Uterus (tissue), 4 donors: Measurements from ENCODE around the gene PRKAA2. TPM values are rescaled to one million over a fixed set of nuclear protein-coding genes. Genes with fewer than 3 reads are reported as not detected.

Experiments used
- DNase-seq, 2 donors: peaks; one replicate each; pipeline ENCODE4 v3.0.0-alpha.2; 2019 to 2020
- H3K27ac ChIP-seq, 2 donors: fragments of 200-600 bp; sonication (generic); 1 replicate in 1 of 2; 2 replicates in 1 of 2; pipeline ENCODE4 v1.5.1; 2016 to 2018
- H3K27me3 ChIP-seq, 2 donors: fragments of 200-600 bp; sonication (generic); one replicate each; pipeline ENCODE4 v1.5.1; 2018 to 2019; ENCODE audit warnings: control low read depth in 1 of 2
- H3K36me3 ChIP-seq, 2 donors: fragments of 200-600 bp; sonication (generic); one replicate each; pipeline ENCODE4 v1.5.1; 2019; ENCODE audit warnings: control low read depth in 1 of 2
- H3K4me1 ChIP-seq, 2 donors: fragments of 200-600 bp; sonication (generic); one replicate each; pipeline ENCODE4 v1.5.1; 2018 to 2019; ENCODE audit warnings: control low read depth in 1 of 2
- H3K4me3 ChIP-seq, 2 donors: fragments of 200-600 bp; sonication (generic); 1 replicate in 1 of 2; 2 replicates in 1 of 2; pipeline ENCODE4 v1.5.1; 2018 to 2019; ENCODE audit warnings: mild to moderate bottlenecking in 1 of 2
- H3K9me3 ChIP-seq, 2 donors: fragments of 200-600 bp; sonication (generic); one replicate each; pipeline ENCODE4 v1.5.1; 2019; ENCODE audit warnings: control low read depth in 1 of 2
- CTCF ChIP-seq, 4 experiments: fragments of 200-600 bp in 2 of 4; fragments of 450-650 bp in 2 of 4; sonication (generic) in 2 of 4; IDR thresholded peaks; one replicate each; pipeline ENCODE4 v1.5.1; 2016 to 2019; ENCODE audit warnings: antibody characterized with exemption in 4 of 4, mild to moderate bottlenecking in 2 of 4, moderate library complexity in 1 of 4
- POLR2A ChIP-seq, 2 donors: fragments of 450-650 bp; IDR thresholded peaks; one replicate each; pipeline ENCODE4 v1.6.1; 2016; ENCODE audit warnings: antibody characterized with exemption in 2 of 2, mild to moderate bottlenecking in 1 of 2, moderate library complexity in 1 of 2
- intact Hi-C: fragments of 100-400 bp; cut with DNase I; formaldehyde crosslinking; loops from one replicate; pipeline ENCODE4 v1.15.1; 2023; ENCODE audit warnings: low total_unique reads
- total RNA-seq, 4 donors: library from RNA; depleted of rRNA in 3 of 4; stranded (reverse); fragments of >200 nt in 3 of 4; gene quantifications; one replicate each; pipeline versions ENCODE4 v1.1.0 to v1.2.4, GENCODE V29; 2014 to 2023
- donor health status: DM: yes; HTN: yes; CAD: no.

Gene PRKAA2
- total RNA-seq, 4 donors from 2014 or later, result 2.8 to 10.0 (median 7.4) TPM

GRCh38 chr1:56645677-56646305 is 677 bp downstream of the PRKAA2 start:
- Histone ChIP-seq H3K27ac (peak overlapping the region; percentile 50 to 71), H3K4me1 (no peaks in the 10 kb centered on the region), H3K27me3 (no peaks in the 10 kb centered on the region), H3K9me3 (no peaks in the 10 kb centered on the region), H3K36me3 (no peaks in the 10 kb centered on the region), H3K4me3 (peak overlapping the region; percentile 44 to 68)
- no peak for DNase-seq
- intact Hi-C loops, result no loop called here
- TF ChIP-seq CTCF (IDR thresholded peaks at IDR 0.05), result no peak
- no peak for TF ChIP-seq POLR2A (IDR thresholded peaks at IDR 0.05)

GRCh38 chr1:56646611-56647010 is 1.5 kb downstream of the PRKAA2 start:
- Histone ChIP-seq H3K4me1 (no peaks in the 10 kb centered on the region), H3K27ac (no peak overlapping the region), H3K9me3 (no peaks in the 10 kb centered on the region), H3K27me3 (no peaks in the 10 kb centered on the region), H3K36me3 (no peaks in the 10 kb centered on the region), H3K4me3 (no peak overlapping the region)
- TF ChIP-seq CTCF (IDR thresholded peaks at IDR 0.05) (no peak), POLR2A (IDR thresholded peaks at IDR 0.05) (no peak)
- no peak for DNase-seq
- intact Hi-C loops, result no loop called here

- no peak overlapping the region for H3K4me3 ChIP-seq
- H3K4me1 ChIP-seq, result no peaks in the 10 kb centered on the region
- intact Hi-C loops, result no loop called here
- DNase-seq, result no peak
- no peaks in the 10 kb centered on the region for H3K9me3 ChIP-seq
- H3K27ac ChIP-seq, result no peak overlapping the region
- no peaks in the 10 kb centered on the region for H3K36me3 ChIP-seq
- no peak for TF ChIP-seq CTCF (IDR thresholded peaks at IDR 0.05)
- TF ChIP-seq POLR2A (IDR thresholded peaks at IDR 0.05), result no peak
- no peaks in the 10 kb centered on the region for H3K27me3 ChIP-seq
These were observed 2.0 kb downstream of the PRKAA2 start for GRCh38 chr1:56647106-56647505.

- TF ChIP-seq POLR2A (IDR thresholded peaks at IDR 0.05) (no peak), CTCF (IDR thresholded peaks at IDR 0.05) (no peak)
- DNase-seq, result no peak
- Histone ChIP-seq H3K27me3 (no peaks in the 10 kb centered on the region), H3K27ac (no peak overlapping the region), H3K9me3 (no peaks in the 10 kb centered on the region), H3K36me3 (no peaks in the 10 kb centered on the region), H3K4me3 (no peak overlapping the region), H3K4me1 (no peaks in the 10 kb centered on the region)
- intact Hi-C loops, result no loop called here
These were observed 3.4 kb downstream of the PRKAA2 start for GRCh38 chr1:56648546-56648945.

GRCh38 chr1:56654126-56654923 is 9.2 kb downstream of the PRKAA2 start:
- peak overlapping the region in 1 of 2 donors; percentile 29 for H3K27ac ChIP-seq
- TF ChIP-seq CTCF (IDR thresholded peaks at IDR 0.05) (no peak), POLR2A (IDR thresholded peaks at IDR 0.05) (no peak)
- no peak for DNase-seq
- H3K36me3 ChIP-seq, result no peaks in the 10 kb centered on the region
- no peaks in the 10 kb centered on the region for H3K27me3 ChIP-seq
- intact Hi-C loops, result no loop called here
- no peaks in the 10 kb centered on the region for H3K9me3 ChIP-seq
- no peak overlapping the region for H3K4me3 ChIP-seq
- H3K4me1 ChIP-seq, result no peaks in the 10 kb centered on the region
